Left lobe of liver (tissue), 2 donors: ENCODE data around the gene AUNIP. TPM values are rescaled to one million over a fixed set of nuclear protein-coding genes. Genes with fewer than 3 reads are reported as not detected.

Experiments used
- ATAC-seq: fragments of 200-7000 bp; cut with Tn5 transposase; one replicate; pipeline ENCODE4 v1.9.1; 2020; ENCODE audit warnings: mild to moderate bottlenecking, moderate library complexity
- DNase-seq: peaks from one replicate; pipeline ENCODE4 v3.0.0-alpha.2; 2020; ENCODE audit warnings: low spot score
- total RNA-seq: library from RNA; stranded (reverse); gene quantifications from one replicate; pipeline ENCODE4 v1.2.1, GENCODE V29; 2021
- donor health status: DM: no; HTN: no; CAD: no; lungs with moderate emphysema.
- donor health status: DM: no; HTN: yes; CAD: no.

AUNIP gene
- total RNA-seq, 1 donor from 2014 or later: not detected

DNA sequence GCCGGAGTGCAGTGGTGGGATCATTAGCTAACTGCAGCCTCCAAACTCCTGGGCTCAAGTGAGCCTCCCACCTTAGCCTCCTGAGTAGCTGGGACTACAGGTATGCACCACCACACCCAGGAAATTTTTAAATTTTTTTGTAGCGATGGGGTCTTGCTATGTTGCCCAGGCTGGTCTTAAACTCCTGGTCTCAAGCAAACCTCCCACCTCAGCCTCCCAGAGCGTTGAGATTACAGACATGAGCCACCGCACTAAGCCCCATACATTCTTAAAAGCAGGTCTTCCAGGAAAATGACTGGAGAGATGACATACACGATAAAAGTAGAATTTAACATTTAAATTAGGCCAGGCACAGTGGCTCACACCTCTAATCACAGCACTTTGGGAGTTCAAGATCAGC, 26.1 kb downstream of the AUNIP start:
- DNase-seq (no peak), ATAC-seq (no peak)

- ATAC-seq: no peak
- DNase-seq: no peak
Measured at GRCh38 chr1:25832336-25833037, 26.8 kb downstream of the AUNIP start.

DNA sequence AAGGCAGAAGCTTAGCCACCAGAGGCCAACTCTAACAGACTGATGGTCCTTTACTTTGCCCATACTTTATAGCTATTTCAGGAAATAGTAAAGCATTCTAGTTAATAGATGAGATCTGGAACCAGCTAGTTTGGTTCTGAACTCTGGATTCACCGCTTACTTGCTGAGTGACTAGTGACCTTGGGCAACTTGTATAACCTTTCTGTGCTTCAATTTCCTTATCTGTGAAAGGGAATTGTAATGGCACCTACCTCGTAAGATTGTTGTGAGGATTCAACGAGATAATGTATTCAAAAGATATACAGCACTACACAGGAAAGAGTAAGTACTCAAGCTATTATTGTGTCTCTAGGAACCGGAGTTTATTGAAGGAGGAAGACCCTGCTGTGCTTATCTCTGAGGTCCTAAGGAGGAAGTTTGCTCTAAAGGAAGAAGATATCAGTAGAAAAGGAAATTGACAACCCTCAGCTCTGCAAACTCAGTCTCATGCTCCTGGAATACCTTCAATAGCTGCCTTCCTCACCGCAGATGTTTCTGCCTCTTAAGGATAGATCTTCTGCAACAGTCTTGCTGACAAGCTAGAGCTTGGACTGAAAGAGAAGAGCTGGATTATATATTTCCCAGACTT, 27.6 kb downstream of the AUNIP start:
- DNase-seq (no peak), ATAC-seq (peak; percentile 38)

GRCh38 chr1:25829046-25829445, 30.2 kb downstream of the AUNIP start:
- DNase-seq: no peak
- ATAC-seq: peak; percentile 20

DNA sequence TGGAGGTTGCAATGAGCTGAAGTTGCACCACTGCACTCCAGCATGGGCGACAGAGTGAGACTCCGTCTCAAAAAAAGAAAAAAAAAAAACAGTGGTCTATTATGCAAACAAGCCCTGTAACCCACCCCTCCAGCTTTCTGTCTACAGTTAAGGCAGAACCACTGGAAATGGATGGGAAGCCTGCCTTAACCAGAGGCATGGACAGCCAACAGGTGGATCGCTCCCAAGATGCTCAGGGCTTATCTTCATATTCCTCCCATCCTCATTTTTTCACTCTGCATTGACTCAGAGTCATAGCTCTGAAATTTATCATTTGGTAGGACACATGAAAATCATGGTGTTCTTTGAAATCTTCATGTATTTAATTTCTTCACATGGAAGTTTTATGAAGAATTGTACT, 30.8 kb downstream of the AUNIP start:
- no peak for DNase-seq
- ATAC-seq: no peak

GRCh38 chr1:25826571-25826970, 32.7 kb downstream of the AUNIP start:
- ATAC-seq: no peak
- no peak for DNase-seq

DNA sequence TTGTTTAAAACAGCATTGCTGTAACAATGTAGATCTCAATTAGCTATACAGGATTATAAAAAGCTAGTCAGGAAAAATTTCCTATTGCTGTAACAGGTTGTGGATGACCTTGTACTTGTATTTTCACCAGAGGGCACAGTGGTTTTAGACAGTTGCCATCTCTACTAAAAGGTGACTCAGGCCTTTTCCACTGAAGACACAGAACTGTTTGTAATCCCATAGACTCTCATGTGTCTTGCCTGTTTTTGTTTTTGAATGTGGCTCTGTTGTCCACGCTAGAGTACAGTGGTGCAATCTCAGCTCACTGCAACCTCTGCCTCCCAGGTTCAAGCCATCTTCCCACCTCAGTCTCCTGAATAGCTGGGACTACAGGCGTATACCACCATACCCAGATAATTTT, 33.7 kb downstream of the AUNIP start:
- no peak for DNase-seq
- ATAC-seq: no peak

DNA sequence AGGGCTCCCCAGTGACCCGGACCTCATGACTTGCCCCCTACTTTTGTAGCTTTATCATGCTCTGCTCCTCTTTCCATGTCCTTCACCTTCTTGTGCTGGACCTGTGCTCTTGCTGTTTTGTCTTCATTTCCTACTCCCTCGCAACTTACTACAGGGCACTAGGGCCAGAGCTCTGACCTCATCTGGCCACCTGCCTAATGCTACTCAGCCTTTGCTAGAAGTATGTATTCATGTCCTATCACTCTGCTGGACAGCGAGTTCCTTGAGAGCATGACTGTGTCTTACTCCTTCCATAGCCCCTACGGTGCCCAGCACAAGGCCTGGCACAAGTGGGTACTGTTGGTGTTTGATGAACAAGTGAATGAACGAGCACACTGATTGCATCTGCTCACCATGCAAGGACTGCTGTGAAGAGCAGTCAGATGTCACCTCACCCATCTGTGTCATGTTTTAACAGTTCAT, 37.6 kb downstream of the AUNIP start:
- DNase-seq (peak; percentile 51), ATAC-seq (no peak)

GRCh38 chr1:25821112-25821476, 38.2 kb downstream of the AUNIP start:
- no peak for ATAC-seq
- peak; percentile 44 for DNase-seq

GRCh38 chr1:25820247-25821111, 38.8 kb downstream of the AUNIP start:
- DNase-seq (peak; percentile 75), ATAC-seq (peak; percentile 63)

GRCh38 chr1:25819491-25820246, 39.6 kb downstream of the AUNIP start, which contains the start of gene MTFR1L:
MTFR1L (plus strand) TSS chr1:25819954; CDS start chr1:25823105, 3,151 bp downstream.
- ATAC-seq (peak; percentile 84), DNase-seq (peak; percentile 94)

DNA sequence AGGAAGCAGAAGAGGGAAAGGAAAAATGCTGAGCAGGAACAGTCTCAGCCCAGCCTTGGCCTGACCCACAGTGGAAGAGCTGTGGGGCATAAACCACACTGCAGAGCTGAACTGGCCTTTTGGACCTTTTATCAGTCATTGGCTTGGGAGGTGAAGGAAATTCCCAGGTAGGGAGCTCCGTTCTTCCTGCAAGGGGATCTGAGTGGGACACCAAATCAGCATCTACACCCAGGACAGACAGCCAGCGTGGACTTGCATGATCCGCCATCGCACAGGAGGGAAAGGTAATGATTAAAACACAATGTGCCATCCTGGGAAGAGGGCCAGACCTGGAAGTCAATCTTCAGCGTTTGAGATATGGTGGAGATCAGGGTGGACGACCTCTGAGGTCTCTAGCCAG, 40.7 kb downstream of the AUNIP start:
- DNase-seq: no peak

DNA sequence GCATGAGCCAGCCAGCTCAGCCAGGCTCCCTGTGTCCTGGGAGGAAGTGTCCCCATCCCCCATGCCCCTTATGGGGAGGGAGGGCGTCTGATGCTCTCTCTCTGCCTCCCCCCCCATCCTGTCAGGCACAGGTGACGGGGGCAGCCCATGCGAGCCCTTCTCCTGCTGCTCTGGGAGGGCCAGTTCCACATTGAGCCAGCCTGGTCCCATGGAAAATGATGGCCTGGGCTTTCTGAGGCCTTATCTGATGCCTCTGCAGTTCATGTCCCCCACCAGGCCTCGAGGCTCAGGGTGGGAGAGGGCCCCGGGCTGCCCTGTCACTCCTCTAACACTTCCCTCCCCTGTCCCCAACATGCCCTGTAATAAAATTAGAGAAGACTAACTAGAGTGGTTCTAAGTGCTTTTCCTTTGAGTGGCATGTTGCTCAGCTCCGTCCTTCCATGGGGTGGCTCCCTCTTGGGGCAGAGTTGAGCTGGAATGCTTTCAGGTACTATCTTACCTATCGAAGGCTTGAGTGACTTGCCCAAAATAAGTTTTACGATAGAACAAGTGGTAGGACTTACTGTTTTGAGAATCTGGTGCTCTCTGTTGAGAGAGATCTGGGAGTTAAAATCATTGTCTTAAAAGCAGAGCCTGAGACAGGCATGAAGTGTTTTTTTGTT, 41.3 kb downstream of the AUNIP start:
- no peak for ATAC-seq
- peak; percentile 44 for DNase-seq

More for the DNA sequence above, 40.7 kb downstream of the AUNIP start:
- ATAC-seq: peak; percentile 29

- ATAC-seq (no peak), DNase-seq (no peak)
Measured at GRCh38 chr1:25816112-25816718, 43.0 kb downstream of the AUNIP start.

DNA sequence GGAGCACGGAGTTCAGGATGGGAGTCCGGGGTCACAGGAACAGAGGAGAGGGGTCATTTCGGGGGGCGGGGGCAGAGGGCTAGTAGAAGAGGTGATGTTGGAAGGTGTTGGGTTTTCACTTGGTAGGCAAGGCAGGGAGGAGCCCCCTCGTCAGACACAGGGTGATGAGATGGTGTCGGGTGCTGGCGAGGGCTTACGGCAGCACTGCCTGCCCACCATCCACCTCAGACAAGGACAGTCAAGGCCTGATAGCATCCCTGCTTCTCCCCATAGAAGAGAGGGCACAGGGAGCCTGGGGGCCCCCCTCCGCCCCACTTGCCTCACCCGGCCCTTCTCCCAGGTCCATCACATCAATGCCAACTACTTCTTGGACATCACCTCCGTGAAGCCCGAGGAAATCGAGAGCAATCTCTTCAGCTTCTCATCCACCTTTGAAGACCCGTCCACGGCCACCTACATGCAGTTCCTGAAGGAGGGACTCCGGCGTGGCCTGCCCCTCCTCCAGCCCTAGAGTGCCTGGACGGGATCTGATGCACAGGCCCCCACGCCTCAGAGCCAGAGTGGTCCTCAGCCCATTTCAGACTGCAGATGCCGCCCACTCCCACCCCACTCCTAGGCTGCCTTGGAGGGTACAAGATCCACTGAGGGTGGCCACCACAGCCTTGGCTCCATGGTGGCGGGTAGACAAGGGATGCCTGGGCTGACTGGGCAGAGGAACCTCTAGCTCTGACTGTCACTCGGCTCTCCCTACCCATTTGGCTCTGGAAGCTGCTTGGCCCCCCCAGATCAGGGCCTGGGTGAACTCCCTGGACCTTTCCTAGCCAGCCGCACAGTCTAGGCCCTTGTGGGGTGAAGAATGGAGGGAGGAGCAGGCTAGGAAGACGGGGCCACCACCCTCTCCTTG, 43.8 kb downstream of the AUNIP start:
- no peak for ATAC-seq
- no peak for DNase-seq

DNA sequence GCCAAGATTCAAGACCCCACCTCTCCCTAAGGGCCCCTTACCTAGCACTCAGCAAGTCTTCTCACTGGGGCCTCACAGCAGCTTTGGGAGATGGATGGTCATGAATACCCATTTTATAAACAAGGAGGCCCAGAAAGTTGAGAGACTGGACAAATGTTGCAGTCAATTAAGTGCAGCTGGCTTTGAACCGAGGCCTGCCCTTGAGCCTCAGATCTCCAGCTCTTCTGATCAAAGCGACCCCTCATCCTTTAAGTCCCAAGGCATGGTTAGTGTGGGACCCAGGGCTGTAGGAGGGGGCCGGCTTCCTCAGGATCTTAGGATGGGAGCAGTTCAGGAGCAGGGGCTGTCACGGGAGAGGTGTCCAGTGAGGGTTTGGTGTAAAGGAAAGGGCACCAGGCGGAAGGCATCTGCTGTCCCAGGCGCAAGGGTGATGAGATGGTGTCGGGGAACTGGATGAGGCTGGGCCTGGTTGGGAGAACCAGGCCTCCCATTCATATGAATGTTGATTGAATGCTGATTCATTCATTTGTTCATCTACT, 44.6 kb downstream of the AUNIP start:
- DNase-seq: no peak
- ATAC-seq: no peak

DNA sequence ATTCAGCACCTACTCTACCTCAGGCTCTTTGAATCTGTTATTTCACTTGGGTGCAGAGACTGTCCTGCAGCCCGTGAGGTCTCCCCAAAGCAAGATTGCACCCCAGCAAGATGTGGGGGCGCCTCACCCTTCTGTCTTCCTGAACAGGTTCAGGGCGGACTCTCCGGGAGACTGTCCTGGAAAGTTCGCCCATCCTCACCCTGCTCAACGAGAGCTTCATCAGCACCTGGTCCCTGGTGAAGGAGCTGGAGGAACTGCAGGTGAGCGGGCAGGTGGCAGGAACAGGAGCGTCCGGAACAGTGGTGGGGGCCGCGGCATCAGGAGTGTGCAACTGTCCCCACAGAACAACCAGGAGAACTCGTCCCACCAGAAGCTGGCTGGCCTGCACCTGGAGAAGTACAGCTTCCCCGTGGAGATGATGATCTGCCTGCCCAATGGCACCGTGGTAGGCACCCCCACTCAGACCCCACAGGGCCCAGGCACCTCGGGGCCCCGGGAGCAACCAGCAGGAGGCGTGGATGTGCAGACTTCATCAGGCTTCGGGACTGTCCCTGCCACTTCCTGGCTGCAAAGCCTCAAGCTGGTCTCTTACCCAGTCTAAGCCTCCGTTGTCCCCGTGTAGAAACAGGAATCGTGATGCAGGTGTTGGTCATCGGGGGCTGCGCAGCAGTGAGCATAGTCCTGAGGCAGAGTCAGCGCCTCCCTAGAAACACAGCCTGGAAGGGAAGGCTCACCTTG, 45.4 kb downstream of the AUNIP start:
- ATAC-seq: no peak
- DNase-seq: no peak
